GM12878 (cell line): ENCODE results near the gene SNRNP200.

Experiments
- CEBPB ChIP-seq, 2 experiments: fragments of 150-350 bp in 1 of 2; IDR thresholded peaks; 2 replicates each; pipeline ENCODE4 v1.6.1; 2012 to 2014; ENCODE audit warnings: low read depth in 2 of 2, low read length in 2 of 2, borderline replicate concordance in 1 of 2, inconsistent platforms in 1 of 2
- TF ChIP-seq, protein P1 (sequence below), 3 experiments: IDR thresholded peaks in 2 of 3; conservative IDR thresholded peaks in 1 of 3; 2 replicates each; pipeline ENCODE4 v1.5.1; 2011; ENCODE audit warnings: low read depth in 3 of 3, low read length in 3 of 3, mild to moderate bottlenecking in 3 of 3, control low read depth in 2 of 3, moderate library complexity in 2 of 3, inconsistent platforms in 1 of 3, mixed read lengths in 1 of 3; ENCODE audit not compliant: control insufficient read depth in 2 of 3, insufficient read depth in 1 of 3; ENCODE audit errors: extremely low read depth in 1 of 3

DNA sequence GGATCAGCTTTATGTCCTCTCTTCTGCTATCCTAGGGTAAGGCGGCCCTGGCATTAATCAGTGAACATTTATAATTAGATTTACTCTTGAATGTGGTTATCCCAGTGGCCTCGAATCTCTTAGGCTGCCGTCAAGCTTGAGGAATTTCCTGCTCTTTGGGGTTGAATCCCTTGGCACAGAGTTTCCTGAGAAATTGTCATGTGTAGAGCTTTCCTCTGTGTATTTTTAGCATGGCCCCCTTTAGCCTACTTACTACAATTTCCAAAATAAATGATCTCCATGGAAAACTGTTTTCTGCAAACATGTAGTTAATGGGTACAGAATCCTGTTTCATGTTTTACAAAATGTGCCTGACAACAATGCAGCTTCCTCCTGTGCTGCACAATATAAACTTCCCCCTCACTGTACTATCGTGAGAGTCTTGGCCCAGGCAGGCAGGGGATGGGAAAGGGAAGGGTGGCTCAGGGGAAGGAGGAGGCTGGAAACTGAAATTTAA lies 48.3 kb upstream of the SNRNP200 start:
- TF ChIP-seq, protein P1, sequence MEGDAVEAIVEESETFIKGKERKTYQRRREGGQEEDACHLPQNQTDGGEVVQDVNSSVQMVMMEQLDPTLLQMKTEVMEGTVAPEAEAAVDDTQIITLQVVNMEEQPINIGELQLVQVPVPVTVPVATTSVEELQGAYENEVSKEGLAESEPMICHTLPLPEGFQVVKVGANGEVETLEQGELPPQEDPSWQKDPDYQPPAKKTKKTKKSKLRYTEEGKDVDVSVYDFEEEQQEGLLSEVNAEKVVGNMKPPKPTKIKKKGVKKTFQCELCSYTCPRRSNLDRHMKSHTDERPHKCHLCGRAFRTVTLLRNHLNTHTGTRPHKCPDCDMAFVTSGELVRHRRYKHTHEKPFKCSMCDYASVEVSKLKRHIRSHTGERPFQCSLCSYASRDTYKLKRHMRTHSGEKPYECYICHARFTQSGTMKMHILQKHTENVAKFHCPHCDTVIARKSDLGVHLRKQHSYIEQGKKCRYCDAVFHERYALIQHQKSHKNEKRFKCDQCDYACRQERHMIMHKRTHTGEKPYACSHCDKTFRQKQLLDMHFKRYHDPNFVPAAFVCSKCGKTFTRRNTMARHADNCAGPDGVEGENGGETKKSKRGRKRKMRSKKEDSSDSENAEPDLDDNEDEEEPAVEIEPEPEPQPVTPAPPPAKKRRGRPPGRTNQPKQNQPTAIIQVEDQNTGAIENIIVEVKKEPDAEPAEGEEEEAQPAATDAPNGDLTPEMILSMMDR (IDR thresholded peaks at IDR 0.05 in 2 of 3, conservative IDR thresholded peaks at IDR 0.05 in 1 of 3; ENCODE audit: control insufficient read depth in 2 of 3, extremely low read depth in 1 of 3, insufficient read depth in 1 of 3, low read depth in 3 of 3, low read length in 3 of 3) = no peak
- no peak for TF ChIP-seq CEBPB (IDR thresholded peaks at IDR 0.05; ENCODE audit: borderline replicate concordance in 1 of 2, low read depth in 2 of 2, low read length in 2 of 2)
